Measurements from ENCODE around the gene CARNS1. TPM values are rescaled to one million over a fixed set of nuclear protein-coding genes. Genes with fewer than 3 reads are reported as not detected.

The CARNS1 gene
- total RNA-seq, 1 donor from 2014 or later = 0.29 TPM

DNA sequence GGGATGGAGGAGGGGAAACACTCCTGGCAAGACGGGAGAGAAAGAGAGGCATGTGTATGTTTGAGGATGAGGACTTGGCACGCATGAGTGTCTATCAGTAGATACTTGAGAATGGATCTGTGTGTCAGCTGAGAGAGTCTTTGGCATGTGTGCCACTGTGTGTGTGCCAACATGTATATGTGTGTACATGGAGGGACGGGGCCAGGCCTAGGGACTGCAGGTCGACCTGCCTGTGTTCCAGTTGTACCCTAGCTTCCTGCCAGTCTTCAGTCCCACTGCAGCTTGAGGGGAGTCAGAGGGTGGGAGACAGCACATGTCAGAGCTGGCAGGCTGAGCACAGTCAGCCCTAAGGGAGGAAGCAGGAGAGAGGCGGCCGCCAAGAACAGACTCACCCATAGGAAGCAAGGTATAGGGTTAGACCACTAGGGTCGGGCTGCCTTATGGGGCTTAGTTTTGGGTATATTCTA, 47.7 kb upstream of the CARNS1 start:
- no peak overlapping the region for H3K4me3 Mint-ChIP-seq (ENCODE audit: low read depth)
- TF ChIP-seq, protein P1, sequence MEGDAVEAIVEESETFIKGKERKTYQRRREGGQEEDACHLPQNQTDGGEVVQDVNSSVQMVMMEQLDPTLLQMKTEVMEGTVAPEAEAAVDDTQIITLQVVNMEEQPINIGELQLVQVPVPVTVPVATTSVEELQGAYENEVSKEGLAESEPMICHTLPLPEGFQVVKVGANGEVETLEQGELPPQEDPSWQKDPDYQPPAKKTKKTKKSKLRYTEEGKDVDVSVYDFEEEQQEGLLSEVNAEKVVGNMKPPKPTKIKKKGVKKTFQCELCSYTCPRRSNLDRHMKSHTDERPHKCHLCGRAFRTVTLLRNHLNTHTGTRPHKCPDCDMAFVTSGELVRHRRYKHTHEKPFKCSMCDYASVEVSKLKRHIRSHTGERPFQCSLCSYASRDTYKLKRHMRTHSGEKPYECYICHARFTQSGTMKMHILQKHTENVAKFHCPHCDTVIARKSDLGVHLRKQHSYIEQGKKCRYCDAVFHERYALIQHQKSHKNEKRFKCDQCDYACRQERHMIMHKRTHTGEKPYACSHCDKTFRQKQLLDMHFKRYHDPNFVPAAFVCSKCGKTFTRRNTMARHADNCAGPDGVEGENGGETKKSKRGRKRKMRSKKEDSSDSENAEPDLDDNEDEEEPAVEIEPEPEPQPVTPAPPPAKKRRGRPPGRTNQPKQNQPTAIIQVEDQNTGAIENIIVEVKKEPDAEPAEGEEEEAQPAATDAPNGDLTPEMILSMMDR (IDR thresholded peaks at IDR 0.05; ENCODE audit: unreplicated experiment) = no peak
- H3K27me3 Mint-ChIP-seq = no peaks in the 10 kb centered on the region
- H3K4me1 Mint-ChIP-seq (ENCODE audit: low read depth) = peaks cover 20% of the 10 kb centered on the region
- peak overlapping the region; percentile 22 for H3K27ac Mint-ChIP-seq
- no peaks in the 10 kb centered on the region for H3K9me3 Mint-ChIP-seq (ENCODE audit: low read depth)
- no peak for DNase-seq (ENCODE audit: low spot score, unreplicated experiment)
- H3K36me3 Mint-ChIP-seq (ENCODE audit: insufficient read depth) = peaks cover 10% of the 10 kb centered on the region

- H3K4me1 Mint-ChIP-seq (ENCODE audit: low read depth) = peaks cover 20% of the 10 kb centered on the region
- no peak for DNase-seq (ENCODE audit: low spot score, unreplicated experiment)
- H3K27me3 Mint-ChIP-seq = no peaks in the 10 kb centered on the region
- peaks cover 8% of the 10 kb centered on the region for H3K36me3 Mint-ChIP-seq (ENCODE audit: insufficient read depth)
- H3K4me3 Mint-ChIP-seq (ENCODE audit: low read depth) = no peak overlapping the region
- H3K9me3 Mint-ChIP-seq (ENCODE audit: low read depth) = no peaks in the 10 kb centered on the region
- H3K27ac Mint-ChIP-seq = no peak overlapping the region
- TF ChIP-seq, protein P1 (IDR thresholded peaks at IDR 0.05; ENCODE audit: unreplicated experiment) = no peak
These were observed 46.9 kb upstream of the CARNS1 start for GRCh38 chr11:67368621-67369020.

DNA sequence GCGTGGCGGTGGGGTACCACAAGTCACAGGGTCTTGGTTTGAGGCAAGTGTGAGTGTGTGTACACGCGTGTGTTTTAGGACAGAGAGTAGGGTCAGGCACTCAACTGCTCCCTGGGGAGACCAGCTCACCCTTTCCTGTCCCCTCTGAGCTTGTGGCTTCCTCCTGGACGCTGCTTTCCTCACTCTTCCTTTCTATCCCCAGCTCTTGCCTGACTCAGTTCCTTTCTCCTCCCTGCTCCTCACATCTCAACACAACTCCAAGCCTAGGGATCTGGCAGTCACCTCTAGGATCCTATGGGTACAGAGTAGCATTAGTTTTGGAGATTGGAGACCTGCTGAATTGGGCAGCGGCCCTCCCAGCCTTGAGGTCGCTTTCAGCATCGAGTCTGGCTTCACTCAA, 46.2 kb upstream of the CARNS1 start:
- Mint-ChIP-seq H3K27me3 (peaks cover 2% of the 10 kb centered on the region), H3K36me3 (ENCODE audit: insufficient read depth) (peaks cover 7% of the 10 kb centered on the region), H3K27ac (no peak overlapping the region), H3K4me1 (ENCODE audit: low read depth) (peaks cover 24% of the 10 kb centered on the region), H3K9me3 (ENCODE audit: low read depth) (no peaks in the 10 kb centered on the region), H3K4me3 (ENCODE audit: low read depth) (no peak overlapping the region)
- TF ChIP-seq, protein P1 (IDR thresholded peaks at IDR 0.05; ENCODE audit: unreplicated experiment) = no peak
- no peak for DNase-seq (ENCODE audit: low spot score, unreplicated experiment)

- Mint-ChIP-seq H3K27ac (no peak overlapping the region), H3K4me3 (ENCODE audit: low read depth) (no peak overlapping the region), H3K27me3 (peaks cover 3% of the 10 kb centered on the region), H3K4me1 (ENCODE audit: low read depth) (peaks cover 29% of the 10 kb centered on the region), H3K9me3 (ENCODE audit: low read depth) (no peaks in the 10 kb centered on the region), H3K36me3 (ENCODE audit: insufficient read depth) (peaks cover 5% of the 10 kb centered on the region)
- TF ChIP-seq, protein P1 (IDR thresholded peaks at IDR 0.05; ENCODE audit: unreplicated experiment) = no peak
- no peak for DNase-seq (ENCODE audit: low spot score, unreplicated experiment)
These were observed 45.6 kb upstream of the CARNS1 start for GRCh38 chr11:67369801-67370284.

DNA sequence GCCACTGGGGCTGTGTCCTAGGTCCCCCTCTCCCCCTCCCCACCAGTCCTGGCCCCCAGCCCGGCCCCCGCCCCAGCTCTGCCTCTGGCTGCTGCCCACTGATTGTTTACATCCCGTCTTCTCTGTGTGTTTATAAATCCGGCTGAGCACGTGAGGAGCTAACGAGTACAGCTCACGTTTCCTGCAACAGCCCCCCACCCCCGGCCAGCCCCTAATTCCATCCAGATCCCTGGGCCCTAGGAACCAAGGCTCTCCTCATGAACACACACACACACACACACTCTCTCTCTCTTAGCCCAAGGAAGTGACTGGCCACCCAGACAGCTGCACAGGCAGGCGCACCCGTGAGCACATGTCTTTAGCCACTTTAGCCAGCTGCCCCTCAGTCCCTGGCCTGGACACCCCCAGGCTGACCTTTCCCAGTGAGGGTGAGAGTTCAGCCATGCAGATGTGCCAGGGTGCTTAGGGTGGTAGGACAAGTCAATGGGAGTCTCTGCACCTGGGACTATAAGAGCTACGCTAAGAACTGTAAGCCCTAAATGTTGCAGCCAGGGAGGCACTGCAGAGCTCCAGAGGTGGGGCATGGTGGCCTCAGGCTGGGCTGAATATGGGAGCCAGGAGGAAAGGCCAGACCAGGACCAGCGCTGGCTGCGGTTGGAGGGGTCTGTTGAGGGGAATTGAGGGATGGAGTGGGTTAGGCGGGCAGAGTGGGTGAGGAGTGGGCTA, 45.0 kb upstream of the CARNS1 start:
- no peak overlapping the region for H3K27ac Mint-ChIP-seq
- H3K27me3 Mint-ChIP-seq = peaks cover 3% of the 10 kb centered on the region
- H3K9me3 Mint-ChIP-seq (ENCODE audit: low read depth) = no peaks in the 10 kb centered on the region
- H3K4me3 Mint-ChIP-seq (ENCODE audit: low read depth) = no peak overlapping the region
- H3K4me1 Mint-ChIP-seq (ENCODE audit: low read depth) = peaks cover 32% of the 10 kb centered on the region
- H3K36me3 Mint-ChIP-seq (ENCODE audit: insufficient read depth) = peaks cover 2% of the 10 kb centered on the region
- DNase-seq (ENCODE audit: low spot score, unreplicated experiment) = no peak
- TF ChIP-seq, protein P1 (IDR thresholded peaks at IDR 0.05; ENCODE audit: unreplicated experiment) = no peak
